ENCODE results near the gene NAB2. TPM values are rescaled to one million over a fixed set of nuclear protein-coding genes. Genes with fewer than 3 reads are reported as not detected.

NAB2 gene
- total and polyA plus RNA-seq, 10 of the 15 experiments (the other 5 are each of a cell fraction or from before 2014, with no cell fraction given) = 0.35 to 35.2 (median 15.3) TPM

DNA sequence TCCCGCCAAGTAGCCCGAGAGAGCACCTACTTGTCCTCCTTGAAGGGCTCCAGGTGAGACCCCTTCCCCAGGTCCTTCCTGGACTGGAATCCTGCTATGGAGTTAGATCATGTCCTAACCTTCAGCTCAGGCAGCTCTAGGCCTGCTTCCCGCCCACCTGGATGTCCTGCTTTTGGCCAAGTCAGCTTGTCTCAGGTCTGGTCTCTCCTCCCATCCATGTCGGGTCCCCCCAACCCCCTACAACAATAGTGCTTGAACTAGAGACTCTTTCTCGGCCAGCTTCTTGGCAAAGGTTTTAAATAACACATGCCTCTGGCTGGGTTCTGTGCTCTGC is 3.6 kb downstream of the NAB2 start:
- H4K20me1 ChIP-seq (ENCODE audit: control insufficient read depth, insufficient read depth) = no peaks in the 10 kb centered on the region
- H3K4me3 ChIP-seq = no peak overlapping the region
- WGBS (ENCODE audit: insufficient coverage, insufficient replicate concordance, low lambda C conversion rate, missing lambda C conversion rate) = 99% methylated on average over 5 of the region's 5 CpGs
- FAIRE-seq (no peak), ATAC-seq (no peak), DNase-seq (ENCODE audit: low read depth, low spot score) (no peak)
- 0 out of 2 replicates have a peak overlapping the region, but pooled peaks have one; percentile 11 for H3K27ac ChIP-seq (ENCODE audit: control insufficient read depth, insufficient read depth)
- ChIA-PET SMC1A (ENCODE audit: uncharacterized antibody, unreplicated experiment) (interaction anchor here (1.1 to 10.4 kb wide), 6 partner anchors 14 to 94 kb away, joined by 3 to 169 read pairs (median 31); partner anchors contain the start of genes NEMP1 and STAT6), POLR2A (interaction anchor here (0.8 to 7.6 kb wide), 4 partner anchors 13 to 403 kb away, joined by 3 to 74 read pairs (median 29); partner anchors contain the start of genes NEMP1 and STAT6), CTCF (interaction anchor here (0.6 to 9.0 kb wide), 12 partner anchors 10 to 89 kb away, joined by 3 to 205 read pairs (median 6); partner anchors contain the start of genes NEMP1 and STAT6), RAD21 (ENCODE audit: unreplicated experiment) (interaction anchor here (0.8 to 8.8 kb wide), 8 partner anchors 10 to 90 kb away, joined by 3 to 199 read pairs (median 6); partner anchors contain the start of genes NEMP1, STAT6 and TAC3)
- no peak overlapping the region for H2AFZ ChIP-seq (ENCODE audit: control insufficient read depth, low read depth, low read length)
- TF ChIP-seq, protein P1, sequence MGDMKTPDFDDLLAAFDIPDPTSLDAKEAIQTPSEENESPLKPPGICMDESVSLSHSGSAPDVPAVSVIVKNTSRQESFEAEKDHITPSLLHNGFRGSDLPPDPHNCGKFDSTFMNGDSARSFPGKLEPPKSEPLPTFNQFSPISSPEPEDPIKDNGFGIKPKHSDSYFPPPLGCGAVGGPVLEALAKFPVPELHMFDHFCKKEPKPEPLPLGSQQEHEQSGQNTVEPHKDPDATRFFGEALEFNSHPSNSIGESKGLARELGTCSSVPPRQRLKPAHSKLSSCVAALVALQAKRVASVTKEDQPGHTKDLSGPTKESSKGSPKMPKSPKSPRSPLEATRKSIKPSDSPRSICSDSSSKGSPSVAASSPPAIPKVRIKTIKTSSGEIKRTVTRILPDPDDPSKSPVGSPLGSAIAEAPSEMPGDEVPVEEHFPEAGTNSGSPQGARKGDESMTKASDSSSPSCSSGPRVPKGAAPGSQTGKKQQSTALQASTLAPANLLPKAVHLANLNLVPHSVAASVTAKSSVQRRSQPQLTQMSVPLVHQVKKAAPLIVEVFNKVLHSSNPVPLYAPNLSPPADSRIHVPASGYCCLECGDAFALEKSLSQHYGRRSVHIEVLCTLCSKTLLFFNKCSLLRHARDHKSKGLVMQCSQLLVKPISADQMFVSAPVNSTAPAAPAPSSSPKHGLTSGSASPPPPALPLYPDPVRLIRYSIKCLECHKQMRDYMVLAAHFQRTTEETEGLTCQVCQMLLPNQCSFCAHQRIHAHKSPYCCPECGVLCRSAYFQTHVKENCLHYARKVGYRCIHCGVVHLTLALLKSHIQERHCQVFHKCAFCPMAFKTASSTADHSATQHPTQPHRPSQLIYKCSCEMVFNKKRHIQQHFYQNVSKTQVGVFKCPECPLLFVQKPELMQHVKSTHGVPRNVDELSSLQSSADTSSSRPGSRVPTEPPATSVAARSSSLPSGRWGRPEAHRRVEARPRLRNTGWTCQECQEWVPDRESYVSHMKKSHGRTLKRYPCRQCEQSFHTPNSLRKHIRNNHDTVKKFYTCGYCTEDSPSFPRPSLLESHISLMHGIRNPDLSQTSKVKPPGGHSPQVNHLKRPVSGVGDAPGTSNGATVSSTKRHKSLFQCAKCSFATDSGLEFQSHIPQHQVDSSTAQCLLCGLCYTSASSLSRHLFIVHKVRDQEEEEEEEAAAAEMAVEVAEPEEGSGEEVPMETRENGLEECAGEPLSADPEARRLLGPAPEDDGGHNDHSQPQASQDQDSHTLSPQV (IDR thresholded peaks at IDR 0.05) = no peak
- TF ChIP-seq SMAD5 (IDR thresholded peaks at IDR 0.05; ENCODE audit: low read depth) (no peak), NBN (IDR thresholded peaks at IDR 0.05) (no peak), TARDBP (IDR thresholded peaks at IDR 0.05; ENCODE audit: borderline replicate concordance) (no peak), ZZZ3 (IDR thresholded peaks at IDR 0.05; ENCODE audit: control insufficient read depth, insufficient read length, low read depth) (no peak), JUND (IDR thresholded peaks at IDR 0.05; ENCODE audit: low read depth, low read length) (no peak)
- peaks cover 39% of the 10 kb centered on the region for H3K4me1 ChIP-seq (ENCODE audit: control insufficient read depth, insufficient read depth, low read length)
- peak overlapping the region; percentile 68 for H3K4me2 ChIP-seq (ENCODE audit: control insufficient read depth, insufficient read depth)
- H3K27me3 ChIP-seq (replicated peaks in 1 of 2; ENCODE audit: control insufficient read depth in 2 of 2, insufficient read depth in 2 of 2, low read length in 1 of 2) = no peaks in the 10 kb centered on the region
- intact Hi-C loops (cut with micrococcal nuclease; ENCODE audit: unreplicated experiment) (no loop called here), in situ Hi-C loops (cut with MboI) (no loop called here)
- H3K36me3 ChIP-seq (ENCODE audit: control insufficient read depth in 2 of 2, insufficient read depth in 2 of 2, low read length in 1 of 2) = peaks cover 17 to 21% of the 10 kb centered on the region in 2 experiments
- peaks cover 34% of the 10 kb centered on the region for H3K79me2 ChIP-seq (ENCODE audit: control insufficient read depth, insufficient read depth, low read length)
- H3K9ac ChIP-seq (ENCODE audit: control insufficient read depth, insufficient read depth, low read length) = no peak overlapping the region; the same call in 1 of the 2 replicates
- no peaks in the 10 kb centered on the region for H3K9me3 ChIP-seq (replicated peaks; ENCODE audit: control insufficient read depth, insufficient read depth, low read length)
- no TSS peak for BruUV-seq (replicated peaks)
